ACC112 (cell line): ENCODE results near the gene IDH3G.

Experiments
- H2AFZ ChIP-seq: fragments of 200-600 bp; sonication (generic); one replicate; pipeline ENCODE4 v1.6.0; 2017; ENCODE audit warnings: antibody characterized with exemption, low read length; ENCODE audit not compliant: unreplicated experiment
- H3K27ac ChIP-seq: fragments of 200-600 bp; sonication (generic); 2 replicates; pipeline ENCODE4 v1.5.1; 2014; ENCODE audit warnings: low read depth, mild to moderate bottlenecking, antibody characterized with exemption, low read length, moderate library complexity
- H3K27me3 ChIP-seq: fragments of 200-600 bp; sonication (generic); 2 replicates; pipeline ENCODE4 v1.6.1; 2014; ENCODE audit warnings: mild to moderate bottlenecking, antibody characterized with exemption, low read length, moderate library complexity, mixed read lengths; ENCODE audit not compliant: insufficient read depth
- H3K36me3 ChIP-seq: fragments of 200-600 bp; sonication (generic); 2 replicates; pipeline ENCODE4 v1.6.1; 2016; ENCODE audit warnings: mild to moderate bottlenecking, antibody characterized with exemption, low read length, moderate library complexity, mixed read lengths; ENCODE audit not compliant: insufficient read depth
- H3K4me1 ChIP-seq: fragments of 200-600 bp; sonication (generic); one replicate; pipeline ENCODE4 v1.6.1; 2016; ENCODE audit warnings: low read length, mixed read lengths; ENCODE audit not compliant: insufficient read depth, unreplicated experiment, control insufficient read depth
- H3K4me3 ChIP-seq: fragments of 200-600 bp; sonication (generic); 2 replicates; pipeline ENCODE4 v1.5.1; 2014; ENCODE audit warnings: mild to moderate bottlenecking, low read depth, low read length
- H3K79me2 ChIP-seq: fragments of 200-600 bp; sonication (generic); one replicate; pipeline ENCODE4 v1.6.0; 2016; ENCODE audit warnings: low read length; ENCODE audit not compliant: control insufficient read depth, unreplicated experiment, insufficient read depth

The IDH3G gene

GRCh38 chrX:153777261-153778090 lies 16.7 kb downstream of the IDH3G start:
- no peaks in the 10 kb centered on the region for H3K36me3 ChIP-seq

GRCh38 chrX:153776611-153777045 lies 17.5 kb downstream of the IDH3G start:
- no peaks in the 10 kb centered on the region for H3K27me3 ChIP-seq
- H3K27ac ChIP-seq = no peak overlapping the region
- no peak overlapping the region for H2AFZ ChIP-seq

More at GRCh38 chrX:153777261-153778090, 16.7 kb downstream of the IDH3G start:
- Histone ChIP-seq H2AFZ (no peak overlapping the region), H3K4me3 (no peak overlapping the region), H3K27me3 (no peaks in the 10 kb centered on the region), H3K4me1 (no peaks in the 10 kb centered on the region), H3K79me2 (no peaks in the 10 kb centered on the region), H3K27ac (no peak overlapping the region)

GRCh38 chrX:153776120-153776599 lies 18.0 kb downstream of the IDH3G start:
- Histone ChIP-seq H3K79me2 (no peaks in the 10 kb centered on the region), H3K27ac (no peak overlapping the region), H3K4me3 (no peak overlapping the region), H2AFZ (no peak overlapping the region), H3K36me3 (no peaks in the 10 kb centered on the region), H3K27me3 (no peaks in the 10 kb centered on the region), H3K4me1 (no peaks in the 10 kb centered on the region)

More at GRCh38 chrX:153776611-153777045, 17.5 kb downstream of the IDH3G start:
- Histone ChIP-seq H3K4me1 (no peaks in the 10 kb centered on the region), H3K4me3 (no peak overlapping the region), H3K36me3 (no peaks in the 10 kb centered on the region), H3K79me2 (no peaks in the 10 kb centered on the region)

GRCh38 chrX:153775293-153776119 lies 18.7 kb downstream of the IDH3G start:
- no peaks in the 10 kb centered on the region for H3K4me1 ChIP-seq
- no peak overlapping the region for H2AFZ ChIP-seq
- no peak overlapping the region for H3K4me3 ChIP-seq
- no peaks in the 10 kb centered on the region for H3K79me2 ChIP-seq
- no peaks in the 10 kb centered on the region for H3K36me3 ChIP-seq
- no peaks in the 10 kb centered on the region for H3K27me3 ChIP-seq
- no peak overlapping the region for H3K27ac ChIP-seq

GRCh38 chrX:153774576-153775292 lies 19.4 kb downstream of the IDH3G start:
- Histone ChIP-seq H3K27ac (no peak overlapping the region), H3K79me2 (no peaks in the 10 kb centered on the region), H3K36me3 (no peaks in the 10 kb centered on the region), H2AFZ (no peak overlapping the region), H3K27me3 (no peaks in the 10 kb centered on the region), H3K4me1 (no peaks in the 10 kb centered on the region), H3K4me3 (no peak overlapping the region)

GRCh38 chrX:153773741-153774575 lies 20.2 kb downstream of the IDH3G start:
- no peak overlapping the region for H2AFZ ChIP-seq
- no peaks in the 10 kb centered on the region for H3K36me3 ChIP-seq
- H3K27me3 ChIP-seq = no peaks in the 10 kb centered on the region
- H3K4me3 ChIP-seq = no peak overlapping the region
- H3K4me1 ChIP-seq = no peaks in the 10 kb centered on the region
- H3K27ac ChIP-seq = no peak overlapping the region
- H3K79me2 ChIP-seq = no peaks in the 10 kb centered on the region

GRCh38 chrX:153773218-153773611 lies 21.0 kb downstream of the IDH3G start:
- no peaks in the 10 kb centered on the region for H3K79me2 ChIP-seq
- no peaks in the 10 kb centered on the region for H3K4me1 ChIP-seq
- H2AFZ ChIP-seq = no peak overlapping the region
- H3K27me3 ChIP-seq = no peaks in the 10 kb centered on the region
- no peaks in the 10 kb centered on the region for H3K36me3 ChIP-seq
- H3K27ac ChIP-seq = no peak overlapping the region
- no peak overlapping the region for H3K4me3 ChIP-seq

- no peaks in the 10 kb centered on the region for H3K36me3 ChIP-seq
These were observed 21.6 kb downstream of the IDH3G start for GRCh38 chrX:153772316-153773217.

More at GRCh38 chrX:153772316-153773217, 21.6 kb downstream of the IDH3G start:
- no peaks in the 10 kb centered on the region for H3K27me3 ChIP-seq
- no peaks in the 10 kb centered on the region for H3K79me2 ChIP-seq
- H3K27ac ChIP-seq = no peak overlapping the region
- H2AFZ ChIP-seq = no peak overlapping the region
- no peaks in the 10 kb centered on the region for H3K4me1 ChIP-seq
- no peak overlapping the region for H3K4me3 ChIP-seq
